ENCODE data around the gene CTAG1B.
"Not testable (repeated sequence)": the region's sequence is repeated elsewhere in the genome, so short reads cannot be mapped to it uniquely, and the experiment has no call there.

Gene CTAG1B

DNA sequence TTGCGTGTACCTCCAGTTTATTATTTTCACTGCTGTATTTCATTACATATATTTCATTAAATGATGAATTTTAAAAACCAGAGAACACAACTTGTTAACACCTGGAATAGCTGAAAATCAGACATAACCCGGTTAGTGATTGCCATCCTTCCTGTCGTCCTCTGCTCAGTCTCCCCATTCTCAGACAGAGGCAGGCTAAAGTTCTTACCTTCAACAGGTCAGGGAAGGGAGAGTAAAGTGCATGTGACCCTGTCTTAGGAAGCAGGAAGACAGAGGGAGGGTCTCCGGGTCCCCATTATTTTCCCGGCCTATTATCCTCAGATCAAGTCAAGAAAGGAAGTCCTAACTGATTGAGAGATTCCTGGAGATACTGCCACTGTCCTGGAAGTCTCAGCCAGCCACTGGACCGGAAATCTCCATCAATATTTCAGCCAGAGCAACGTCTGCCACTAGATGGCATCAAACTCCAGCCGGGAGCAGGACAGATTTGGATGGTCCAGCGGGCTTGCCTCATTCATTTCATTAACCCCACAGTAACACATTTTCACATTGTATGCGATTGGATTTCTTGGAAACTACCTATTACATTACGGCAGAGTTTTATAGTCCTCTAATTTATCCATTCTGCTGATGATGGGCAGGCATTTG, 1.8 kb upstream of the CTAG1B start:
- DNase-seq = not testable (repeated sequence)

DNA sequence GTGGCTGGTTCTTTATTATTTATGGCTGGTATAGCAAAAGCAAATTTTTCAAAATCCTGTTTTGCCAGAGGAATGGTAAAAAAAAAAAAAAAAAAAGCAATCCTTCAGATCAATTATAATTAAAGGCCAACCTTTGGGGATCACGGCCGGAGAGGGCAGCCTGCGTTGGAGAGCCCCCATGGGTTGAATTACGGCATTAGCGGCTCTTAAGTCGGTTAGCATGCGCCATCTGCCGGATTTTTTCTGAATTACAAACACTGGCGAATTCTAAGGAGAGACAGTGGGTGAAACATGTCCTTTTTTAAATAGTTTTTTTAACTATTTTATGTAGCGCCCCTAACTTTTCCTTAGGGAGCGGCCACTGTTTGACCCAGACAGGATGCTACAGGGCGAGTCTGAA, 5.5 kb downstream of the CTAG1B start:
- not testable (repeated sequence) for DNase-seq

DNA sequence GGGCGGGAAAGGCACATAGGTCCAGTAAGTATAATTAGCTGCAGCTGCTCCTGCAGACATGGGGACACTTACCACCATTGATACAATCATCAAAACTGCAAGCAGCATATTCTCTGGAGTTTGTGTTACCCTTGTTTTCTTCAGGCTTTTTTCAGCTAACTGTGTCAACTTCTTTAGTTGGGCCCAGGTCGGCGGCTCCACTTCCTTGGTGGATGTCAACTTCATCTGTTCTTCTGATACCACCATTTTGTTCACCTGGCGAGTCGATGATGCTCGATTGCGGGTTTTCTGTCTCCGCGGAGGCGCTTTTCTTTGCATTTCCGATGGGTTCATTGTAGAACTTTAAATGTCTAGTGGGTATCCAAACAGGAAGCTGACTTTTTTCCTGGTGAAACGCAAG, 7.9 kb downstream of the CTAG1B start:
- not testable (repeated sequence) for DNase-seq

DNA sequence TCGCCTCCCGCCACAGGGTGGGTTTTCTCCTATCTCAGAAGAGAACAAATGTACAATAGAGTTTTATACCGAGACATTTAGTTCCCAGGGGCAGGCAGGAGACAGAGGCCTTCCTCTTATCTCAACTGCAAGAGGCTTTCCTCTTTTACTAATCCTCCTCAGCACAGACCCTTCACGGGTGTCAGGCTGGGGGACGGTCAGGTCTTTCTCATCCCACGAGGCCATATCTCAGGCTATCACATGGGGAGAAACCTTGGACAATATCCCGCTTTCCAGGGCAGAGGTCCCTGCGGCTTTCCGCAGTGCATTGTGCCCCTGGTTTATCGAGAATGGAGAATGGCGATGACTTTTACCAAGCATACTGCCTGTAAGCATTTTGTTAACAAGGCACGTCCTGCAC, 10.3 kb downstream of the CTAG1B start:
- DNase-seq = not testable (repeated sequence)

DNA sequence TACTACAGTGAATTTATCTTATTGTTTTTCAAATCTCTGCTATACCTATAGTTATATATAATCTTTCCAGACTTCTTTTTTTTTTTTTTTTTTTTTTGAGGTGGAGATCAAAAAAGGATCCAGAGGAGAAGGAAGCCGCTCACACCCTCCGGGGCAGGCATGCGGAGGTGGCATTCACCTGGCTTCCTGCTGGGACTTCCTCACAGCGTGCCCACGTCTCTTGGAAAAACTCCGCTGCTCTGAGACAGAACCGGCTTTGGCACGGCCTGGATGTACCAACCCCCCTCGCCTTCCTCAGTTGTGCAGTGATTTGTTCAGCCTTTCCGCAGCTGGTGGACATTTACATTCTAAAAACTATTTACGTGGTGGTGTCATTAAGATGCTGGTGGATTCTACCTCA, 11.1 kb downstream of the CTAG1B start:
- DNase-seq = not testable (repeated sequence)

DNA sequence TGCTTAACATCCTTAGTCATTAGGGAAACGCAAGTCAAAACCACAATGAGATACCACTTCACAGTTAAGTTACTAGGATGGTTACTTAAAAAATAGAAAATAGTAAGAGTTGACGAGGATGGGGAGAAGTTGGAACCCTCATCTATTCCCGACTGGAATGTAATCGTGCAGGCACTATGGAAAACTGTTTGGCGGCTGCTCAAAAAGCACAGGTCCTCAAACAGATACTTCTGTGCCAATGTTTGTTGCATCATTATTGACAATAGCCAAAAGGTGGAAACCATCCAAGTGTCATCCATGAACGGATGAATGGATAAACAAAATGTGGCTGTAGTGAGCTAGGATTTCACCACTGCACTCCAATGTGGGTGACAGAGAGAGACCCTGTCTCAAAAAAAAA, 11.7 kb downstream of the CTAG1B start:
- no peak for DNase-seq

DNA sequence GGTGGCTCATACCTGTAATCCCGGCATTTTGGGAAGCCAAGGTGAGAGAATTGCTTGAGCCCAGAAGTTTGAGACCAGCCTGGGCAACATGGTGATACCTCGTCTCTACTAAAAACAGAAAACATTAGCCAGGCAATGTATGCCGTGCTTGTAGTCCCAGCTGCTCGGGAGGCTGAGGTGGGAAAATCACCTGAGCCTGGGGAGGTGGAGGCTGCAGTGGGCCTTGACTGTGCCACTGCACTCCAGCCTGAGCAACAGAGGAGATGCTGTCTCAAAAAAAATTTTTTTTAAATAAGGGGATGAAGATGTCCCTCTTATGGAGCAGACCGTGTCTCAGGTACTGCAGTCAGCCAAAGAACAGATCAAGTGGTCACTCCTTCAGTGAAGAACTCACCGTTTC, 13.5 kb downstream of the CTAG1B start:
- DNase-seq = no peak

DNA sequence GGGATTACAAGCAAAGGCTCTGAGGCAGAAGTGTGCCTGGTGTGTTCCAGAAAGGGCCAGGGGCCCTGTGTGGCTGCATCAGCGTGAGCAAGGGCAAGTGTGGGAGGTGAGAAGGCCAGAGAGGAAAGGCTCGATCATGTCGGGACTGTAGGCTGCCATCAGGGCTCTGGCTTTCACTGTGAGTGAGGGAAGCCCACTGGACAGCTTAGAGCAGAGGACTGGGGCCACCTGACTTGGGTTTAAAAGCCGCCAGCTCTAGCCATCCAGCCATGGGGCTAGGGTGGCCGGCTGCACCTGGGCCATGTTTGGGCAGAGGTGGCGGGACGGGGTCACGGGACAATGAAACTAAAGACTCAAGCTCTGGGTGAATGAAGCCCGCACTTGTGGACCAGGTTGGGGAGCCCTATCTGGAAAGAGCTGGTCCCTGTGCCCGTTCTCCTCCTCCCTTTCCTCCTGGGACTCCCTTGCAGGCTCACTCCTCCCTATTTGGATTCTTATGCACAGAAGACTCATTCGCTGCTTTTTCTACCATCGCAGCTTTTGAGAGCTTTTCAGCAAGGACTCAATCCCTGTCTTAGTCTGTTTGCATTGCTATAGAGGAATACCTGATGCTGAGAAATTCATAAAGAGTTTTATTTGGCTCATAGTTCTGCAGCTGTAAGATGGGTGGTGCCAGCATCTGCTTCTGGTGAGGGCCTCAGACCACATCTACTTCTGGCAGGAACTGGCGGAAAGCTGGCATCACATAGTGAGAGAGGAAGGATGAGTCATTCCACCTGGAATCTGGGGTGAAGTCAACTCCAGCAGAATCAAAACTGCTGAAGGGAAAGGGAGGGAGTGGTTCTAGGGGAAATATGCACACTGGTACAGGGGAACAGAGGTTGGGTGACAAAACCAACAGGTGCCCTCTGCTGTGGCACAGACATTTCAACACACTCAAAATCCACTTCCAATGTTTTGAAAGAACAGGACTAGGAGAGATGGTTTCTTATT, 15.3 kb downstream of the CTAG1B start:
- DNase-seq = no peak

DNA sequence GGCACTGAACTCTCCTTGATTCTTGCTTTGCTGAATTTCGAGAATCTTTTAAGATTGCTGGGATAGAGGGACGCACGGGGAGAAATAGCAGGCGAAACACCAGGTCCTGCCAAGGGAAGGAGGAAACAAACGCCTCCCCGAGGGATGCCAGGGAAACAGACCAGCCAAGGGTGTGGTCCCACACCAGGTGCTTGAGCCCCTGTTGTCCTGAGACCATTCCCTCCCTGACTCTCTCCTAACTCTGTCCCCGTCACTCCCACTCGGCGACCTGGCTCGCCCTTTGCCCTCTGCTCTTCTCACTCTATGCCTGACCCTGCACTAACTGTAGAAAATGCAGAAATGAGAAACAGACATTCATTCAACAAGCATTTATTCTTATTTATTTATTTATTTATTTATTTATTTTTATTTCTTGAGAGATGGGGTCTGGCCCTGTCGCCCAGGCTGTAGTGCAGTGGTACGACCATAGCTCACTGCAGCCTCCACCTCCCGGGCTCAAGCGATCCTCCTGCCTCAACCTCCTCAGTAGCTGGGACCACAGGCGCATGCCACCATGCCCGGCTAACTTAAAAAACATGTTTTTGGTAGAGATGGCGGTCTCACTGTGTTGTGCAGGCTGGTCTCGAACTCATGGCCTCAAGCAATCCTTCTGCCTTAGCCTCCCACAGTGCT, 16.2 kb downstream of the CTAG1B start:
- no peak for DNase-seq

DNA sequence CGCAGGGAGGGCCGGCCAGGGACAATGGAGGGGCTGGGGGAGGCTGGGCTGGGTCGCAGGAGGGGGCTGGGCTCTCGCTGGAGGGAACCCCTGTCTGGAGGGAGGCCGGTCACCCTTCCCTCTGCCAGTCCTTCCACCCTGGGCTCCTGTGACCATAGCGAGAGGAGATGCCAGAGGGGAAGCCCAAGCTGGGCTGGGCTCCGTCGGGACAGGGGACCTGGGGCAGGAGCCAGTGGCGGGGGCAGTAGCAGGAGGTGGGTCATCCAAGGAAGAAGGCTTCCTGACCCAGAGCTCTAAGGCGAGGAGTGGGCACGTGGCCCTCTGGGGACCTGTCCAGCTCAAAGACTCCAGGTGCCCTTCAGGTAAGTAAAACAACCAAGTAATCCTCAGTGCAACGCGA, 16.9 kb downstream of the CTAG1B start:
- no peak for DNase-seq

DNA sequence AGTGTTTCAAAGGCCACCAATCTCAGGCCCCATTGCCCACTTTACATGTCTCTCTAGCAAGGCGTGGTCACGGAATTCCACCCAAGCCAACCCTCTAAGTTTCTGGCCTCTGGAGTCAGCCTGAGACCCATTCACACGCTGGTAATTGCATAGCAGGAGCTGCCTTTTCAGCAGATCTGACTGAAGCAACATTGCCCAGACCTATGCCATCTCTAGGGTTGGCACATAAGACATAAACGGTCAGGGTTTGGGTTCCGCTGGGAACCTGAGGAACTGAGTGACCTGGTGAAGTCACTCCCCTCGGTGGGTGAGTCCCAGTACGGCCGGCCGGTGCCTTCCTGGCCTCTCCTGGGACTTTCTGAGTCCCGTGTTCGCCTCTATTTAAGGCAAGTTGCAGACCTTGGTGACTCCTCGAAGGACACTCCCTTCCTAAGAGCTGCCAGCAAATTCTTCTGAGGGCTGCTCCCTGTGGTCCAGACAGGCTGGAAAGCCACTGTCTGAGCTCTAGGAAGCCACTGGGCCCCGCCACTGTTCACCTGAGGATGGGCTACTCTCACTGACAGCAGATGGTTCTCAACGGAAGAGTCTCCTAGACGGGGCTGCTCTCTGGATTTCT, 18.2 kb downstream of the CTAG1B start:
- no peak for DNase-seq

DNA sequence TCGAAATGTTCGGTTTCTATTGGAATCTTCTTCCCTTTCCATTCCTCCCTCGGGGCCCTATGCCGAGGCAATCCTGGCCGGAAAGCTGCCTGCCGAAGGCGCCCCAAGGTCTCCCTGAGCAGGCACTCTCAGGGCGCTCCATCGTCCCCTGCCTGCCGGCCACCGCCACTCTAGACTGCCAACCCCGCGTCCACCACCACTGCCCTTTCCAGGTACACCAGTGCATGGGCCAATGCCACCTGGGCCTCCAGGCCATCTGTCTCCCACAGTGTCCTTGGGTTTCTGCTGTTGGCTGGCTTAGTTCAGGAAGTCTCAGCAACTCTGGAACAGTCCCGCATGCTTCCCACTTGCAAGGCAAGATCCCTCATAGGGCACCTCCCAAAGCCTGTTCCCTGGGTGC, 19.6 kb downstream of the CTAG1B start:
- no peak for DNase-seq

DNA sequence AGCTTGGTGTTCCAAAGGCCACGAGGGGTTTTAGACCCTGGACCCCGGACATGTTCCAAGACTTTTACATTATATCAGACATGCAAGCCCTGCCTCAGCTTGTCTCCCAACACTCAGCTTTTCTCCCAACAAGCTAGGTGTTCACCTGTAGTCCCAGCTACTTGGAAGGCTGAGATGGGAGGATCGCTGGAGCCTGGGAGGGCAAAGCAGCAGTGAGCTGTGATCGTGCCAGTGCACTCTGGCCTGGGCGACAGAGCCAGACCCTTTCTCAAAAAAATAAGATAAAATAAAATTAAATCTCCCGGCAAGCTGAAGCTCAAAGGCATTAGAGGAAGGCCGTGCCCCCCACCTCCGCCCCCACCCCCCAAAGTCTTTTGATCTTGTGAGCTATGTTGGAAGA, 20.4 kb downstream of the CTAG1B start:
- no peak for DNase-seq

DNA sequence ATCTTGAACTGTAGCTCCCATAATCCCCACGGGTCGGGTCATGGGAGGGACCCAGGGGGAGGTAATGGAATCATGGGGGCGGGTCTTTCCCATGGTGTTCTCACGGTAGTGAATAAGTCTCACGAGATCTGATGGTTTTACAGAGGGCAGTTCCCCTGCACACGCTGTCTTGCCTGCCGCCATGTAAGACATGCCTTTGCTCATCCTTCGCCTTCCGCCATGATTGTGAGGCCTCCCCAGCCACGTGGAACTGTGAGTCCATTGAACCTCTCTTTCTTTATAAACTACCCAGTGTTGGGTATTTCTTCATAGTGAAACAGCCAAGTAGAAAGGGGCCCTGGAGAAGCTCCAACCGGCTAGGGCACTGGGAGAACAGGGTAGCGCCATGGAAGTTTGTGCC, 21.9 kb downstream of the CTAG1B start:
- DNase-seq = no peak

DNA sequence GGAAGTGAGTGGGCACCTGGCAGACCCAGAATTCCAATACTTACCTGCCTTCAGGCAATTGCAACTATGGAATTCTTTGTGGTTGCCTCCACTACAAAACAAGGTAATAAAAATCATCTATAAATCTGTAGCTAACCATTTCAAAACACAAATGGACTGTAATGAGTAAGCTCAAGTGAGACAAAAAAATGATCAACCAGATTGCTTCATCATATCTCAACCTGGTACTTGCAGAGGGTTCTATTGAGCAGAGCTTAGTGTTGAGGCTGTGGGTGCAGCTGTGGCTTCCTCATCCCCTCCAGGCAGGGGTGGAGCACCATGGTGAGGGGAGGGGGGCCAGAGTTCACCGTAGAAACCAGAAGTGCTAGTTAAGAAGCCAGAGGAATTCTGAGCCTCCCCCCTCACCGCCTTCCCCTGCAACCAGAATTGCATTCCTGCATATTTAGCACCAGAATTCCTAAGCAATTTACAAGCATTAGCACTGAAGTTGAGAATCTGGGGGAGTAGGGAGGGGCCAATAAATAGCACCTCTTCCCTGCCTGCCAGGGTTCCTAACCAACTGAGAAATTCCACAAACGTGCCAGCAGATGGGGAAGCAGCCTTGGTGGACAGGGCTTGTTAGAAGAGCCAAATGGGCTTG, 22.7 kb downstream of the CTAG1B start:
- no peak for DNase-seq

DNA sequence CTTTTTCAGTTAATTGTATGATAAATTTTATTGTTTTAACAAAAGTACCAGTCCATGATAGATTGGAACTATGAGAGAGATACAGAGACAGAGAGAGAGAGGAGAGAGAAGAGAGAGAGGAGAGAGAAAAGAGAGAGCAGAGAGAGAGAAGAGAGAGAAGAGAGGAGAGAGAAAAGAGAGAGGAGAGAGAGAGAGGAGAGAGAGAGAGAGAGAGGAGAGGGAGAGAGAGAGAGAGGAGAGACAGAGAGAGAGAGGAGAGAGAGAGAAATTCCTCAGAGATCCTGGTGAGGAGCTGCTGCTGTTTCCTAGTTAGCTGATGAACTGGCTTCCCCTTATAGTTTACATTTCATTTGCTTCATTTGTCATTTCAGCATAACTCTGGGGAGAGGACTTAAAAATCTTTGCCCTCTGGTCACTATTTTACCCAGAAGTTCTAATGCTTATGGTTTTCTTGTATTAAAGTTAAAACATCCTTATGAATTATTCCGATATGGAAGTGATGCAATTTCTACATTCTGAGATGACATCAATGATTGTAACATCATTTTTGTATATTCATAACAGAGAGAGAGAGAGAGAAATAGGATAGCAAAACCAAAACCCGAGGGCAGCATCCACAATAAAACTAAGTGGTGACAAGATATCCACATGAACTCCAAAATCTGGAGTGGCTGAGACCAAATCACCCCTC, 23.4 kb downstream of the CTAG1B start:
- DNase-seq = no peak

DNA sequence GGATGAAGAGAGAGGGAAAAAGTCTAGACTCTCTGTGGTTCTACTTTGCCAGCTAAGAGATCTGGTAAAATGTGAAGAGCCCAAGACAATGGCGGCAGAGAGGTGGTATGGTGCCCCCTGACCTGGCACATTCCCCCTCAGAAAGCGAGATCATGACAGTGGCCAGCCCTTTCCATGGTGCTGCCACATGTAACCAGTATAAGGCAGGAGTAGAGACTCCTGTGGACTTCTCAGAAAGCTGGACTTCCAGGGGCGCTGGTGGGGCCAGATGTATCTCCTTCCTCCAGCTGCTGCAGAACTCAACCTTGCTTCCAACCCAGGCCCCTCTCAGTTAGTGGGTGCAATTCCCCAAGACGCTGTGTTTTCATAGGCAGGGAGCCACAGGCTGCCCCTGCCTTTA, 24.6 kb downstream of the CTAG1B start:
- DNase-seq = no peak

DNA sequence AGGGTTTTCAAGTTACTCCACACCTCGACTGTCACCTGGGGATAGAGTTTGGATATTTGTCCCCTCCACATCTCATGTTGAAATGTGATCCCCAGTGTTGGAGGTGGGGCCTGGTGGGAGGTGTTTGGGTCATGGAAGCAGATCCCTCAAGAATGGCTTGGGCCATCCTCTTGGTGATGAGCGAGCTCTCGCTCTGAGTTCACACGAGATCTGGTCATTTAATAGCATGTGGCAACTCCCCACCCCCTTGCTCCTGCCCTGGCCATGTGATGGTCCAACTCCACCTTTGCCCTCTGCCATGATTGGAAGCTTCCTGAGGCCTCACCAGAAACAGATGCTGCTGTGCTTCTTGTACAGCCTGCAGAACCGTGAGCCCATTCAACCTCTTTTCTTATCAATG, 25.9 kb downstream of the CTAG1B start:
- DNase-seq = no peak

DNA sequence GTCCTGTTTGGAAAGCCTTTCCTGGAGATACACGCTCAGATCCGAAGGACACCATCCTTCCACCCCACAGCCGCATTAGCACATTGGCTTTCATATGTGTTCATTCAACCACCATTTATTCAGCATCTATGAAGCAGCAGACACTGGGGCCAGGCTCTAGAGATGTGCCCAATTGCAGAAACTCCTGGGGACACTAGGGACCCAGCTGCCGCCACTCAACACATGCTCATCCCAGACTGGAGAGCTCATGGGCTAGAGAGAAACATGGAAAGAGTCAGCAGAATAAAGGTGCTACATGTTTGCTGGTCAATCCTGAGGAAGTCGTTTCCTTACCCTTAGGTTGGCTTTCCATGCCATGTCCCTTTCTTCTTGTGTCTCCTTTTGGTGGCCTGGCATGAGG, 26.6 kb downstream of the CTAG1B start:
- no peak for DNase-seq

DNA sequence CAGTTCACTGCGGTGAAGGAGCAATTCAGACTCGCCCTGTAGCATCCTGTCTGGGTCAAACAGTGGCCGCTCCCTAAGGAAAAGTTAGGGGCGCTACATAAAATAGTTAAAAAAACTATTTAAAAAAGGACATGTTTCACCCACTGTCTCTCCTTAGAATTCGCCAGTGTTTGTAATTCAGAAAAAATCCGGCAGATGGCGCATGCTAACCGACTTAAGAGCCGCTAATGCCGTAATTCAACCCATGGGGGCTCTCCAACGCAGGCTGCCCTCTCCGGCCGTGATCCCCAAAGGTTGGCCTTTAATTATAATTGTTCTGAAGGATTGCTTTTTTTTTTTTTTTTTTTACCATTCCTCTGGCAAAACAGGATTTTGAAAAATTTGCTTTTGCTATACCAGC, 28.7 kb downstream of the CTAG1B start:
- DNase-seq = not testable (repeated sequence)

DNA sequence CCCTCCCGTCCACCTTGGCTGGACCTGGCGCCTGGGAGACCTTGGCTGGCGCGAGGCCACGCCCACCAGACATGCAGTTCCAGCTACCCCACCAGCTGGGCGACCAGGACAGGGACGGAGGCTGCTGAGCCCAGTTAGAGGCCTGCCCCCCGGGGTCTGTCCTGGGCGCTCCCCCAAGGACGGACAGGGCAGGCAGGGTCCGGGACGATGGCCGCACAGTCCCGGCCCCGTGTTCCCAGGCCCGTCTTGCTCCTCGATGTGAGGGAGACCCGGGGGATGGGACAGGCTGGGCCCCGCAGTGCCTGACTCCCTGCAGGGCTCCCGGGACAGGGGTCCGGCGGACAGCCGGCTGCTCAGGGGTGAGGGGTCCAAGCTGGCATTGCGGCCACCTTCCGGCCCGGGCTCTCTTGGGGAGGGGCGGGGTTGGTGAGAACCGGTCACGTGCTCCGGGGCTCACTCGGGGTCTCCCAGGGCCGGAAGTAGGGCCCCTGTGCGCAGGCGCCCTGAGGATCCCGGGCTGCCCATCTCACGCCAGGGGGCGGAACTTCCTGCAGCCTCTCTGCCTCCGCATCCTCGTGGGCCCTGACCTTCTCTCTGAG, 34.4 kb downstream of the CTAG1B start, which contains the start of gene CTAG1A:
TSS of gene CTAG1A (plus strand) at position 549 of the 599 bp plus-strand sequence. CDS start 74 bp downstream, outside the sequence.
- not testable (repeated sequence) for DNase-seq

Data from NCI-H1417 treated with DMSO at 0.1 percent for 48 hours (cell line).